HG02588 (cell line): ENCODE results near the gene TOM1L1.

Experiments used
- ATAC-seq: cut with Tn5 transposase; IDR thresholded peaks from one replicate; pipeline ENCODE4 v1.9.1; 2021; ENCODE audit warnings: mild to moderate bottlenecking, moderate library complexity; ENCODE audit not compliant: unreplicated experiment

Gene TOM1L1

GRCh38 chr17:54985476-54985875 lies 84.8 kb downstream of the TOM1L1 start:
- ATAC-seq: no peak

DNA sequence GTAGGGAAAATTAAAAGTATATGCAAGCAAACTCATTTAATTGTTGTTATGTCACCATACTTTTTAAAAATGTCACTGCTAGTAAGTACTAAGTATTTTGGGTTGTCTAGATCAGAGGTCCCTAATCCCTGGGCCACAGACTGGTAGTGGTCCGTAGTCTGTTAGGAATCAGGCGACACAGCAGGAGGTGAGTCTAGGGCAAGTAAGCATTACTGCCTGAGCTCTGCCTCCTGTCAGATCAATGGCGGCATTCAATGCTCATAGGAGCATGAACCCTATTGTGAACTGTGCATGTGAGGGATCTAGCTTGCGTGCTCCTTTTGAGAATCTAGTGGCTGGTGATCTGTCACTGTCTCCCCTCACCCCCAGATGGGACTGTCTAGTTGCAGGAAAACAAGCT lies 89.5 kb downstream of the TOM1L1 start:
- ATAC-seq: no peak

GRCh38 chr17:54991567-54991966 lies 90.9 kb downstream of the TOM1L1 start:
- no peak for ATAC-seq

DNA sequence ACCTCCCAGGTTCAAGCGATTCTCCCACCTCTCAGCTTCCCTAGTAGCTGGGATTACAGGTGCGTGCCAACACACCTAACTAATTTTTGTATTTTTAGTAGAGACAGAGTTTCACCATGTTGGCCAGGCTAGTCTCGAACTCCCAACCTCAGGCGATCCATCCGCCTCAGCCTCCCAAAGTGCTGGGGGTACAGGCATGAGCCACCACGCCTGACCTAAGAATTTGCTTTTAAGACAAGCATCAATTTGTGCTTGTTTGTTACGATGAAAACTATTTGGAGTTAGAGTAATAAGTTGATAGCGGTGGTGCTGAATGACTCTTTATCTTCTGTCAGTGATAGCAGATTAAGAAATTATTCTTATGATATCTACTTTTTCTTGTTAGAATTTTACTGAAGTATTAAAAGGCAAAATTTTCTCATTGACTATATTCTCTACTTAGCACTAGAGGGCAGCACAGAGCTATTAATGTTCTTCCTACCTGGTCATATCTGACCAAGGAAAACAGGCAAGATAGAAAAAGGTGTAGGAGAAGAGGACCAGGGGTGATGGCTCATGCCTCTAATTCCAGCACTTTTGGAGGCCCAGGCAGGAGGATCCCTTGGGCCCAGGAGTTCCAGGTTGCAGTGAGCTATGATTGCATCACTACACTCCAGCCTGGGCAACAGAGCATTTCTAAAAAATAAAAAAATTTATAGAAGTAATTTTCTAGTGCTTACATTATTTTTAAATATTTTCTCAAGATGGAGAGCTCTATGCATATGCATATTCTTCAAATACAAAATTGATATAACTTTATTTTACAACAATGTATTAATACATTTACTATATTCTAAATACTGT lies 92.4 kb downstream of the TOM1L1 start:
- ATAC-seq: no peak

DNA sequence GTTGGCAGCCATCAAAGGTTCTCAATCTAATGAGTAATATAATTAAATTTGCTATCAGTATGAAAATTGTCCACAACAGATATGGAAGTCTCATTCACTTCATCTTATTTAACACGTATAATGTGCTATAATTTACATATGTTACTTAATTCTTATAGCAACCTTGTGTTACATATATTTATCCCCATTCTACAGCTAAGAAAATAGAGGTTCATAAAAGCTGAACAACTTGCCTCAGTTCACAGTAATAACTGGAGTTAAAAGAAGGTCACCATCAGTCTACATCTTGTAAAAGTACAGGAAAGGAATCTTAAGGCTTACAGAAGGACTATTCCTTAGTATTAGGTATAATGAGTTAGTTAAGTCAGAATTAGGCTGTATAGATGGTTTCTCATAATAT lies 95.8 kb downstream of the TOM1L1 start:
- ATAC-seq: no peak

DNA sequence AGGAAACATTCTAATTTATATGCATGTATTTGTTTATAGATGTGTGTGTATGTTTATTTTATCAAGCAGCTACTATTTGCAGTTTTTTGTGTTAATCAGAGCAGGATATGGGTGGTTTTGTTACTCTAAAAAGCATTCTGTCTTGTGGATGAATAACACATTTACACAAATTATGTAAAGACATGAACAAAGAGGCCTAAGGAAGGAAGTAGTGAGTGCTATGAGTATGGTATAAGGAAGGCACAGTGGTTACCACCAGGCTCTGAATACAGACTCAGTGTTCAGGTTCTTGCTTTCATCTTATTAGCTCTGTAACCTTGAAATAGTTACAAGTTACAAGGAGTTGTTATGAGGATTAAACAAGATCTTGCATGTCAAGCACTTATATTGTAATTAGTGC lies 101.8 kb downstream of the TOM1L1 start:
- ATAC-seq: no peak

DNA sequence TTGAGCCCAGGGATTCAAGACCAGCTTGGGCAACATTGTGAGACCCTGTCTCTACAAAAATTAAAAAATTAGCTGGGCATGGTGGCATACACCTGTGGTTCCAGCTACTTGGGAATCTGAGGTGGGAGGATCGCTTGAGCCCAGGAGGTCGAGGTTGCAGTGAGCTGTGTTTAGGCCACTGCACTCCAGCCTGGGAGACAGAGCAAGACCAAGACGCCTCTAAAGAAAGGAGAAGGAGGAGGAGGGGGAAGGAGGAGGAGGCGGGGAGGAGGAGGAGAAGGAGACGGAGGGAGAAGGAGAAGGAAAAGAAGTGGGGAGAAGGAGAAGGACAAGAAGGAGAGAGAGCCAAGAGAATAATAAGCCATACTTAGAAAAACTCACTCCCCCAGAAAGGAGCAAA lies 103.8 kb downstream of the TOM1L1 start:
- no peak for ATAC-seq

GRCh38 chr17:55005520-55005919 lies 104.9 kb downstream of the TOM1L1 start:
- no peak for ATAC-seq
